ENCODE results near the gene TENT5C. TPM values are rescaled to one million over a fixed set of nuclear protein-coding genes. Genes with fewer than 3 reads are reported as not detected.

TENT5C gene
- total and polyA plus RNA-seq, 9 of the 15 experiments (the other 6 are each of a cell fraction or from before 2014, with no cell fraction given) = 1.8 to 7.7 (median 4.0) TPM

GRCh38 chr1:117605774-117606648, at the start of gene TENT5C (continued):
- TF ChIP-seq ZBTB11 (CRISPR knock-in tag; IDR thresholded peaks at IDR 0.05) (no peak), HOMEZ (CRISPR knock-in tag; IDR thresholded peaks at IDR 0.05) (no peak), BCOR (IDR thresholded peaks at IDR 0.05) (0 out of 2 replicates have a peak, but pooled peaks have one; percentile 30), MTF1 (CRISPR knock-in tag; IDR thresholded peaks at IDR 0.05; ENCODE audit: borderline replicate concordance) (no peak), FOXA3 (CRISPR knock-in tag; conservative IDR thresholded peaks at IDR 0.05 in 1 of 2, IDR thresholded peaks at IDR 0.05 in 1 of 2) (peak in 1 of 2 experiments; percentile 66; a peak in 1 of 4 replicates), USF2 (CRISPR knock-in tag; IDR thresholded peaks at IDR 0.05) (no peak), RFX7 (CRISPR knock-in tag; IDR thresholded peaks at IDR 0.05) (no peak), NFE2 (IDR thresholded peaks at IDR 0.05; ENCODE audit: low read depth) (no peak), ZNF175 (CRISPR knock-in tag; IDR thresholded peaks at IDR 0.05; ENCODE audit: low read depth) (no peak), HIVEP1 (CRISPR knock-in tag; IDR thresholded peaks at IDR 0.05) (no peak), HES1 (IDR thresholded peaks at IDR 0.05; ENCODE audit: low read depth) (no peak), ZNF133 (CRISPR knock-in tag; IDR thresholded peaks at IDR 0.05) (no peak), CEBPG (CRISPR knock-in tag; IDR thresholded peaks at IDR 0.05) (peak; percentile 34; the same call in 1 of the 2 replicates), CEBPG (tag; conservative IDR thresholded peaks at IDR 0.05 in 1 of 2, IDR thresholded peaks at IDR 0.05 in 1 of 2) (no peak), ZBTB34 (CRISPR knock-in tag; IDR thresholded peaks at IDR 0.05) (no peak), HDGF (IDR thresholded peaks at IDR 0.05) (no peak)

All from K562 (cell line).